GM19372 (cell line): ENCODE data around the gene DAP.
"Not testable (repeated sequence)": the region's sequence is repeated elsewhere in the genome, so short reads cannot be mapped to it uniquely, and the experiment has no call there.

Source experiments
- ATAC-seq: cut with Tn5 transposase; IDR thresholded peaks from one replicate; pipeline ENCODE4 v1.9.1; 2021; ENCODE audit warnings: mild to moderate bottlenecking, low read depth, moderate library complexity; ENCODE audit not compliant: unreplicated experiment

DAP gene

DNA sequence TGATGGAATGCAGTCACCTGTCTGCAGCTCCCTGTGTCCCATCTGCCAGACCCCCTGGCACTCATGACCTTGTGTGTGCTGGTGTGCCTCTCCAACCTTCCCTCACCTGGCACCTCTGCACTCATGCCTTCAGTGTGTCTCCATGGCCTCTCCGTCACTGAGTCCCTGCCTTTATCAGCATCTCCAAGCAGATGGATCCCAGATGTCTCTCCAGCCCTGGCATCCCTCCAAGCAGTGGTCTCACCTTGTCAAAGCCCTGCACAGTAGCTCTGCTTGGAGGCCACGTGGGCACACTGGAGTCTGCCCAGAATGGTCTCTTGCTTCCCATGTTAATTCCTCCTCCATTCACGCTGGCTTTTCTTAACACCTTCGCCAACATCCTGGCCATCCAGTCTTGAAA, 84.8 kb downstream of the DAP start:
- no peak for ATAC-seq

DNA sequence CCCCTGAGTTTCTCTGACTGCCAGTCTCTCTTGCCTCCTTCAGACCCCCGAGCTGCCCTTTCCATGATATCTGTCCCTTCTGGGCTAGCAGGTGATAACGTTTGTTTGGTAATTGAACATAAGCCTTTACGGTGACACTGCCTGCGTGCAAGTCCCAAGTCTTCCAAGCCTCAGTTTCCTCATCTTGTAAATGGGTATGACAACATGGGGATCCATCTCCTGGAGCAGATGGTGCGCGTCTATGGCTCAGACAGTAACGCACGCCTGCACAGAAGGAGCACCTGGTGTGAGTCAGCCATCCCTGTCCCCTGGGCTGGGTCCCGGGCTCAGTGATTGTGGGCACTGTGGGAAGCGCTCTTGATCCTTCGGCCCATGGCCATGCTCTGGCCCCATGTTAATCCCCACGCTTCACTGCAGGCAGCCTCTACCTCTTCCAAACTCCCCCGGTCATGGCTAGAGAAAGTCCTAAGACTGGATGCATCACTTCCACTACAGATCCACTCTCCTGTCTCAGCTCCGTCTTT, 85.8 kb downstream of the DAP start:
- ATAC-seq = no peak

- ATAC-seq = no peak
Measured at GRCh38 chr5:10674582-10674981, 86.5 kb downstream of the DAP start.

- no peak for ATAC-seq
Measured at GRCh38 chr5:10674096-10674495, 86.9 kb downstream of the DAP start.

DNA sequence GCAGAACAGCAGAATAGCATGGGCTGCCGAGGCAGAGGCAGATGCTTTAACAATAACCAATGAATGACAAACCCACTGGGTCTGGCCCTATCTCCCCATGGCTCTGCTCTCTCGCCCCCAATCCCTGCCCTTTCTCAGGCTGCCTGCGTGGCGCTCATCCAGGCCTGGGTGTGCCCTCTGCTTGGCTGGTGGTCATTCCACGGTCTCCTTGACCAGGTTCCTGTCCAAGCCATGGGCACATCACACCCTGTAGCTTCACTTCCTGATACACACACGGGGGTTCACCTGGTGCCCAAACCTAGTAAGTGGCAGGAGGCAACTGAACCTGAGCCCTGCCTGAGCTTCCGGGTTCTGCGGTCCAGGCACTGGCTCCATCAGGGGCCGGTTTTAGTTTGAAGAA, 87.6 kb downstream of the DAP start:
- no peak for ATAC-seq

GRCh38 chr5:10673017-10673389, 88.0 kb downstream of the DAP start:
- no peak for ATAC-seq

- no peak for ATAC-seq
Measured at GRCh38 chr5:10672146-10673016, 88.7 kb downstream of the DAP start.

DNA sequence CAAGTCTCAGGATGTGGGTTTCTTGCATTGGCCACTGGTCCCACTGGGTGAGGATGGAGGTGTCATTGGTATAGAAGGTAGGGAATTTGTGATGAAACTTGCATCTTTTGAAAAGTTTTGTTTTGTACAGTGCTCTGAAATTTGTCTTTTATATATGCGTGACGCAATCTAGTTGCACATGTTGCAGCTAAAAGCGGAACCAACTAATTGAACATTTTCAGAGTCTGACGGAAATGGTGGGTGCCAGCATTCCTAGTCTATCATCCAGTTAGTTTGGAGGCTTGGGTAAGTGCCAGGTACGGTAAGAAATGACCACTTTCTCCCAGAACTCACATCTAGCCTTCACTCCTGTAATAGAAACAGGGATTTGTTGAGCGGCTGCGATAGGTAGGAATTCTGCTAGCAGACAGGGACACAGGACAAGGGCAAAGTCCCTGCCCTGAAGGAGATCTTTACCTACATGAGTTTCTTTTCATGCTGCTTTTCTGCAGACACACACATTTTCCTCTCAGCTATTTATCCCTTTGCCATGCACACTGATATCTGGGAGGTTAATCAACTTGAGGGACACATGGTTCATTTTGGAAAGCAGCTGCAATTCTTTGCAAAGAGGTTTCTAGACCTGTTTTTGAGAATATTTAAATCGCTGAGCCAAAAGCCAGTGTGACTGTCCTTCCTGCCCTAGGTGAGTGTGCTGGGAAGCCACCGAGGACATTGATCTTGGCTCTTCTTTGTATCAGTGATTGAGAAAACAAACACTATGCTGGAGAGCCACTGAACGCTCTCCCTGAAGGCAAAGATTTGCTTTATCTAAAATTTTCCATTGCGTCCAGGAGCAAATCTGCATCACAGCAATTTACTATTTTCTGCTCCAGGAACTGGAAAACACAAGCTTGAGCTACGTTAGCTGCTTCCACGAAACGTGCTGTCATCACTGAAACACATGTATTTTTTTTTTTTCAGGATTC, 89.7 kb downstream of the DAP start:
- ATAC-seq = no peak

GRCh38 chr5:10669983-10670382, 91.1 kb downstream of the DAP start:
- no peak for ATAC-seq

- ATAC-seq = no peak
Measured at GRCh38 chr5:10668697-10669096, 92.3 kb downstream of the DAP start.

DNA sequence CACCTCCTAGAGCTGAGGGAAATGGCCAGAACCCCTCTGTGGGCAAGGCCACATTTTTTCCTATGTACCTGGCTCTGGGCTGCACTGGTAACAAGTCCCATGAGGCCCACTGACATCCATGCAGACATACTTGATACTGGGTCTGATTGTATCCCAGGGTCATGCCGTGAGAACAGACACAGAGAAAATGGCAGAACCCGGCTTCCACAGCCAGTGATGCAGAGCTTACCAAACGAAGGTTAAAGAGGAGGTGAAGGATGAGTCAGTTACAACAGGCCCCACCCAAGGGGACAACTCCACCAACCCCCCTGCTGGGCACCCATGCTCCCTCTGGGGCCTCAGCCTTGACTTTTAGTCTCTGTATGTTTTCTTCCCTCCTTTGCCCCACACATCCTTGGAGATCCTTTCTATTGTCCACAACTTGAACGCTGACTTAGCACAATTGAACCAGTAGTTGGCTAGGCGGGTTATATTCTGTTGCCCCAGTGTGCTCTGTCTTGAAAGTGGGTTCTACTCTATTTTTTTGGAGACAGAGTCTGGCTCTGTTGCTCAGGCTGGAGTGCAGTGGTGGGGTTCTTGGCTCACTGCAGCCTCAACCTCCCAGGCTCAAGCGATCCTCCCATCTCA, 93.5 kb downstream of the DAP start:
- no peak for ATAC-seq

GRCh38 chr5:10666531-10667299, 94.3 kb downstream of the DAP start:
- no peak for ATAC-seq

DNA sequence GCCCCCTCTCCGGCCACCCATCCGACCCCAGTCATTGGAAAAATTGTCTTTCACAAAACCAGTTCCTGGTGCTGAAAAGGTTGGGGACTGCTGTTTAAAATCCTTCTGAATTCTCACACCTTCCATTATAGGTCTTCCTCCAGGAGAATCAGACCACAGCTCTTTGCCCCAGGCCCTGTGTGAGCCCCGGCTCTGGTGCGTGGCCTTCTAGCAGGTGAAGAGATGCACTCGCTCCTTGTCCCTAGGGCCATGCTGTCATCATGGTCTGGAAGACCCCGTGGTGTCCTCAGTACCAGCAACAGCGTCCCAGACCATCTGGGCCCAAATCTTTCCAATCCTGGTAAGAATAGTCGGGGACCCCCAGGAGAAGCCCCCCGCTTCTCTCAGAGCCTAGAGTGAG, 95.2 kb downstream of the DAP start:
- no peak for ATAC-seq

DNA sequence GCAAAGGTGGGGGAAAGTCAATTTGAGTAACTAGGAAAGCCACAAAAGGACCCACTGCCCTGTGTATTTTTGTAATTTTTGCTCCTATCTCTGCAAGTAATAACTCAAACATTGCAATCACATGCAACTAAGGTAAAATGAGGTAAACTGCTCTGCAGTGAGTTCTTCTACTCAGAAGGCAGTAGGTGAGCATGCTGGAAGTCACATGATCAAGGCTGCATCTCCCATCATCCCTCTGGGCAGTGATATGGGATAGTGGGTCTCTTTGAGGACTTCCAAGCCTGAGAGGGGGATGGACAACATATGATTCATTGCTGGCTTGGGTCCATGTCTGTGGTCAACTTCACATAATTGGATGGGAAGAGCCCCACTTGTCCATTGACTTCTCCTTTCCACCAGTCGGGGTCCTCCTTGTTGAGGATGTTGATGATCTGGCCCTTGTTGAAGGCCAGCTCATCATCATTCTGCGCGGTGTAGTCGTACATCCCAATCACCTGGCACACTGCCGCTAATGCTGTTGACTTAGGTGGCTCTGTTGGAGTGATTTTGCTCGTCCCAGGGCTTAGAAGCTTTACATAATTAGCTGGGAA, 96.8 kb downstream of the DAP start:
- not testable (repeated sequence) for ATAC-seq

- ATAC-seq = no peak
Measured at GRCh38 chr5:10663489-10664179, 97.4 kb downstream of the DAP start.

- ATAC-seq = no peak
Measured at GRCh38 chr5:10662661-10663488, 98.2 kb downstream of the DAP start.

DNA sequence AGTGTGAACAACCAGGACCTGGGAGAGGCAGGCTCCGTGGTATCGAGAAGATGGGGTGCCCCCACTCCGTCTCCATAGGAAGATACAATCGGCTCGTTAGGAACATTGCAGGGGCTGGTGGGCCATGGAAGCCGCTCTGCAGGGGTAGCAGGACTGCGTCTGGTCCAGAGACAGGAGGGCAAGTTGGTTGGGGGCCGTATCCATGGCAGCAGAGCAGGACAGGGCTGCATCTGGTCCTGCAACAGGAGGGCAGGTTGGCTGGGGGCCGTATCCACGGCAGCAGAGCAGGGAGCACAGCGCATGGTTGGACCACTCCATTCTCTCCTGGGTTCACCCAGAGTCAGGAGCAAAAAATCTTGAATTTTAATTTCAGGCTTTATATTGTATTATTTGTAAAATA, 99.0 kb downstream of the DAP start:
- ATAC-seq = no peak

DNA sequence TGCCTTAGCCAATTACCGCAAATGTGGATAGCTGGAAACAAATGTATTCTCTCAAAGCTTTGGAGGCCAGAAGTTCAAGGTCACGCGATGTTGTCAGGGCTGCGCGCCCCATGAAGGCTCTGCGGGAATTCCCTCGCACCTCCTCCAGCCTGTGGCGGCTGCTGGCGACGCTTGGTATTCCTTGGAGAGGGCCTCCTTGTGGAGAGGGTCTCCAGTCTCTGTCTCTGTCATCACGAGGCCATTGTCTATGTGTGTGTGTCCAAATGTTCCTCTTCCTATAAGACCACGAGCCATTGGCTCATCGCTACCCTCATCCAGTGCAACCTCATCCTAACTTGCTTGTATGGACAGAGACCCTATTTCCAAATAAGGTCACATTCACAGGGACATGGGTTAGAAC, 99.6 kb downstream of the DAP start:
- no peak for ATAC-seq
